GM12878 (cell line): Measurements from ENCODE around the gene GPR75.

ENCODE experiments used
- EP300 ChIP-seq, 2 experiments: fragments of 150-350 bp in 1 of 2; IDR thresholded peaks; 2 replicates each; pipeline ENCODE4 v1.6.1; 2011 to 2012; ENCODE audit warnings: low read depth in 2 of 2, low read length in 2 of 2, borderline replicate concordance in 1 of 2, improper control_type of control experiment in 1 of 2, inconsistent platforms in 1 of 2; ENCODE audit not compliant: control insufficient read depth in 1 of 2
- HDGF ChIP-seq: fragments of 450-650 bp; IDR thresholded peaks from 2 replicates; pipeline ENCODE4 v1.6.1; 2016; ENCODE audit warnings: antibody characterized with exemption
- RBBP5 ChIP-seq: fragments of 200-600 bp; sonication (generic); conservative IDR thresholded peaks from 2 replicates; pipeline ENCODE4 v1.6.1; 2016
- SMC3 ChIP-seq: IDR thresholded peaks from 2 replicates; pipeline ENCODE4 v1.6.1; 2011; ENCODE audit warnings: low read length, improper control_type of control experiment, borderline replicate concordance
- TCF7 ChIP-seq: IDR thresholded peaks from 2 replicates; pipeline ENCODE4 v1.6.1; 2014; ENCODE audit warnings: antibody characterized with exemption, borderline replicate concordance
- ZNF217 ChIP-seq: fragments of 450-650 bp; IDR thresholded peaks from 2 replicates; pipeline ENCODE4 v1.6.1; 2017; ENCODE audit warnings: antibody characterized with exemption, mild to moderate bottlenecking
- TF ChIP-seq, protein P1 (sequence below), 3 experiments: IDR thresholded peaks in 2 of 3; conservative IDR thresholded peaks in 1 of 3; 2 replicates each; pipeline ENCODE4 v1.5.1; 2011; ENCODE audit warnings: low read depth in 3 of 3, low read length in 3 of 3, mild to moderate bottlenecking in 3 of 3, control low read depth in 2 of 3, moderate library complexity in 2 of 3, inconsistent platforms in 1 of 3, mixed read lengths in 1 of 3; ENCODE audit not compliant: control insufficient read depth in 2 of 3, insufficient read depth in 1 of 3; ENCODE audit errors: extremely low read depth in 1 of 3
- TF ChIP-seq, protein P2 (sequence below): IDR thresholded peaks from 2 replicates; pipeline ENCODE4 v1.6.1; 2012; ENCODE audit warnings: mild to moderate bottlenecking, low read depth, low read length

DNA sequence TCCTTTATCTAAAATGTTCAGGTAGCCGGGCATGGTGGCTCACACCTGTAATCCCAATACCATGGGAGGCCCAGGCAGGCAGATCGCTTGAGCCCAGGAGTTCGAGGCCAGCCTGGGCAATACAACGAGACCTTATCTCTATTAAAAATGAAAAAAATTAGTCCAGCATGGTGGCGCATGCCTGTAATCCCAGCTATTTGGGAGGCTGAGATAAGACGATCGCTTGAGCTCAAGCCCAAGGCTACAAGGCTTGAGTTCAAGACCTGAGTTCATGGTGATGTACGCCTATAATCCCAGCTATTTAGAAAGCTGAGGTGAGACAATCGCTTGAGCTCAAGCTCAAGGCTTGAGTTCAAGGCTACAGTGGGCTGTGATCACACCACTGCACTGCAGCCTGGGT, 45.6 kb upstream of the GPR75 start:
- TF ChIP-seq, protein P1, sequence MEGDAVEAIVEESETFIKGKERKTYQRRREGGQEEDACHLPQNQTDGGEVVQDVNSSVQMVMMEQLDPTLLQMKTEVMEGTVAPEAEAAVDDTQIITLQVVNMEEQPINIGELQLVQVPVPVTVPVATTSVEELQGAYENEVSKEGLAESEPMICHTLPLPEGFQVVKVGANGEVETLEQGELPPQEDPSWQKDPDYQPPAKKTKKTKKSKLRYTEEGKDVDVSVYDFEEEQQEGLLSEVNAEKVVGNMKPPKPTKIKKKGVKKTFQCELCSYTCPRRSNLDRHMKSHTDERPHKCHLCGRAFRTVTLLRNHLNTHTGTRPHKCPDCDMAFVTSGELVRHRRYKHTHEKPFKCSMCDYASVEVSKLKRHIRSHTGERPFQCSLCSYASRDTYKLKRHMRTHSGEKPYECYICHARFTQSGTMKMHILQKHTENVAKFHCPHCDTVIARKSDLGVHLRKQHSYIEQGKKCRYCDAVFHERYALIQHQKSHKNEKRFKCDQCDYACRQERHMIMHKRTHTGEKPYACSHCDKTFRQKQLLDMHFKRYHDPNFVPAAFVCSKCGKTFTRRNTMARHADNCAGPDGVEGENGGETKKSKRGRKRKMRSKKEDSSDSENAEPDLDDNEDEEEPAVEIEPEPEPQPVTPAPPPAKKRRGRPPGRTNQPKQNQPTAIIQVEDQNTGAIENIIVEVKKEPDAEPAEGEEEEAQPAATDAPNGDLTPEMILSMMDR (IDR thresholded peaks at IDR 0.05 in 2 of 3, conservative IDR thresholded peaks at IDR 0.05 in 1 of 3; ENCODE audit: control insufficient read depth in 2 of 3, extremely low read depth in 1 of 3, insufficient read depth in 1 of 3, low read depth in 3 of 3, low read length in 3 of 3), result no peak
- TF ChIP-seq EP300 (IDR thresholded peaks at IDR 0.05; ENCODE audit: borderline replicate concordance in 1 of 2, control insufficient read depth in 1 of 2, low read depth in 2 of 2, low read length in 2 of 2) (no peak), TCF7 (no peak), ZNF217 (no peak), RBBP5 (no peak), HDGF (no peak), SMC3 (no peak)
- TF ChIP-seq, protein P2, sequence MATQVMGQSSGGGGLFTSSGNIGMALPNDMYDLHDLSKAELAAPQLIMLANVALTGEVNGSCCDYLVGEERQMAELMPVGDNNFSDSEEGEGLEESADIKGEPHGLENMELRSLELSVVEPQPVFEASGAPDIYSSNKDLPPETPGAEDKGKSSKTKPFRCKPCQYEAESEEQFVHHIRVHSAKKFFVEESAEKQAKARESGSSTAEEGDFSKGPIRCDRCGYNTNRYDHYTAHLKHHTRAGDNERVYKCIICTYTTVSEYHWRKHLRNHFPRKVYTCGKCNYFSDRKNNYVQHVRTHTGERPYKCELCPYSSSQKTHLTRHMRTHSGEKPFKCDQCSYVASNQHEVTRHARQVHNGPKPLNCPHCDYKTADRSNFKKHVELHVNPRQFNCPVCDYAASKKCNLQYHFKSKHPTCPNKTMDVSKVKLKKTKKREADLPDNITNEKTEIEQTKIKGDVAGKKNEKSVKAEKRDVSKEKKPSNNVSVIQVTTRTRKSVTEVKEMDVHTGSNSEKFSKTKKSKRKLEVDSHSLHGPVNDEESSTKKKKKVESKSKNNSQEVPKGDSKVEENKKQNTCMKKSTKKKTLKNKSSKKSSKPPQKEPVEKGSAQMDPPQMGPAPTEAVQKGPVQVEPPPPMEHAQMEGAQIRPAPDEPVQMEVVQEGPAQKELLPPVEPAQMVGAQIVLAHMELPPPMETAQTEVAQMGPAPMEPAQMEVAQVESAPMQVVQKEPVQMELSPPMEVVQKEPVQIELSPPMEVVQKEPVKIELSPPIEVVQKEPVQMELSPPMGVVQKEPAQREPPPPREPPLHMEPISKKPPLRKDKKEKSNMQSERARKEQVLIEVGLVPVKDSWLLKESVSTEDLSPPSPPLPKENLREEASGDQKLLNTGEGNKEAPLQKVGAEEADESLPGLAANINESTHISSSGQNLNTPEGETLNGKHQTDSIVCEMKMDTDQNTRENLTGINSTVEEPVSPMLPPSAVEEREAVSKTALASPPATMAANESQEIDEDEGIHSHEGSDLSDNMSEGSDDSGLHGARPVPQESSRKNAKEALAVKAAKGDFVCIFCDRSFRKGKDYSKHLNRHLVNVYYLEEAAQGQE, result no peak
